ENCODE data around the gene PPT1.

PPT1 gene

DNA sequence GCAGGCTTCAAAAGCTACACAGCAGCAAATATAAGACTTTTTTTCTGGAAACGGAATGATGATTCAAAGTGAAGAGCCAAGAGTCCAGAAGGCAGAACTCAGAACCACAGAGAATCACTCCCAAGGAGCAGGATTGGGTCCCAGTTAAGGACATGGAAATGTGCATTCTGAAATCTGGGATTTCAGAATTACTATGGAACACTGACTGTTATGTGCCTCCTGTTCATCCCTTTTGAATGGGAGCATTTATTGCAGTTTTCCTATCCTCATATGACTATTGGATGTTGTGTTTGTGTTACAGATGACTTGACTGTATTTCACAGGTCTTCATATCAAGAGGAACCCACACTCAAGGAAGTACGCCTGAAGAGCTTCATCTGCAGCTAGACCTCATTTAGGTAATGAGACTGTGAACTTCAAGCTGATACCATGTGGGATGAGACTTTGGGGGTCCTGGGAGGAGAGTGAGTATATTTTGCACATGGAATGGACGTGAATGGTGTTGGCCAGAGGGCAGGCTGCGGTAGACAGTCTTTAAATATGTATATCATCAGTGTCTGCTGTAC, 73.6 kb downstream of the PPT1 start:
- DNase-seq, result no peak
